NCI-H128 (cell line): ENCODE measurements around the gene ZNF26.

Experiments
- DNase-seq: peaks from one replicate; lab custom pipeline; 2025; ENCODE audit not compliant: unreplicated experiment; lab: John Stamatoyannopoulos, UW

ZNF26 gene

GRCh38 chr12:133058203-133059113, 72.3 kb downstream of the ZNF26 start:
- no peak for DNase-seq

DNA sequence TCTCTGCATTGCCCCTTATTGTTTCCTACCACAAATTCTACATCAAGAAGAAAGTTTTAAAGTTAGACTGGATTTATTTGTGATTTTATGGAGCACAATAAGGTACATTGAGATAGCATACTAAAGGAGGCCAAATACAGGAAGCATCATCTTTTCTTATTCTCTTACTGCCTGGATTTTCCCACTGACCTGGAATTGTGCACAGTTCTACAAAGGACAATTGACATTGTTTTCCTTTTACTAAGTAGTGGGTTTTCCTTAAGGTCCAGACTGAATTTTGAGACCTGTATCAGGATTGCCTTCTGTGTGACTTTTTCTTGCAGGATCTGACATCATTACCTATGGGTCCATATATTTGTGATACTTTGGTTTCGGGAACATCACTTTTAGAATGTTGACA, 75.8 kb downstream of the ZNF26 start:
- no peak for DNase-seq

DNA sequence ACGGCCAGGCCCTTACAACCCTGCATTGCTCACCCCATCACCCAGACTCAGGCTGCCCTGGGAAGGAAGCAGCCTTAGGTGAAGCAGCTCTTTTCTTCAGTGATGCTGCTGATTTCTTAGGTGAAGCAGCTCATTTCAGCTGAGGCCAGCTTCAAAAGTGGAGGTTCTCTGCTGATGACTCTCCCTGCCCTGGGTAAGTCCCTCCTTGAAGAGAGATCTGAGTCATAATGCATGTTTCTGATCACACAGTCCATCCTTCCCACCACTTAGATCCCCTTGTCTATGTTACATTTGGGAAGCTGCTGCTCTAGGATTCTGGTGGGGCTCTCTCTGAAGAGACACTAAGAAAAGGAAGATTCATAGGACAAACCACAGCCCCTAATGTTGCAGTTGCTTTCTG, 77.4 kb downstream of the ZNF26 start:
- no peak for DNase-seq

- no peak for DNase-seq
These were observed 87.7 kb downstream of the ZNF26 start for GRCh38 chr12:133073836-133074235.
